Peyer's patch (tissue), 4 donors: ENCODE measurements around the gene KCNE2. TPM values are rescaled to one million over a fixed set of nuclear protein-coding genes. Genes with fewer than 3 reads are reported as not detected.
A peak's percentile ranks its signal among the peaks of the same experiment; 100 is the strongest.
"Not testable (repeated sequence)": the region's sequence is repeated elsewhere in the genome, so short reads cannot be mapped to it uniquely, and the experiment has no call there.

ENCODE experiments used
- DNase-seq, 3 donors: peaks; one replicate each; pipeline ENCODE4 v3.0.0-alpha.2; 2017 to 2019
- H3K27ac ChIP-seq, 4 donors: fragments of 200-600 bp; sonication (generic); one replicate each; pipeline ENCODE4 v1.5.1; 2016 to 2019
- H3K27me3 ChIP-seq, 2 donors: fragments of 200-600 bp; sonication (generic); one replicate each; pipeline ENCODE4 v1.5.1; 2019
- H3K36me3 ChIP-seq, 3 donors: fragments of 200-600 bp; sonication (generic); one replicate each; pipeline ENCODE4 v1.5.1; 2016 to 2019
- H3K4me1 ChIP-seq, 4 donors: fragments of 200-600 bp; sonication (generic); one replicate each; pipeline ENCODE4 v1.5.1; 2016 to 2019
- H3K4me3 ChIP-seq, 4 donors: fragments of 200-600 bp; sonication (generic); 1 replicate in 3 of 4; 2 replicates in 1 of 4; pipeline ENCODE4 v1.5.1; 2016 to 2019; ENCODE audit warnings: mild to moderate bottlenecking in 1 of 4
- H3K9me3 ChIP-seq, 4 donors: fragments of 200-600 bp; sonication (generic); one replicate each; pipeline ENCODE4 v1.5.1; 2016 to 2019; ENCODE audit warnings: mild to moderate bottlenecking in 1 of 4
- POLR2A ChIP-seq, 2 donors: fragments of 450-650 bp; IDR thresholded peaks; one replicate each; pipeline ENCODE4 v1.5.1; 2017; ENCODE audit warnings: antibody characterized with exemption in 2 of 2, mild to moderate bottlenecking in 2 of 2, moderate library complexity in 2 of 2
- total RNA-seq, 4 donors: library from RNA; depleted of rRNA; stranded (reverse); fragments of >200 nt; gene quantifications; one replicate each; pipeline ENCODE4 v1.1.0, GENCODE V29; 2016
- TF ChIP-seq, protein P1 (sequence below), 6 experiments: fragments of 450-650 bp in 4 of 6; fragments of 200-600 bp in 2 of 6; sonication (generic) in 1 of 6; IDR thresholded peaks; one replicate each; pipeline ENCODE4 v1.5.1; 2017 to 2019; ENCODE audit warnings: antibody characterized with exemption in 6 of 6, mild to moderate bottlenecking in 3 of 6, moderate library complexity in 1 of 6

KCNE2 gene
- total RNA-seq, 4 donors from 2014 or later = not detected

DNA sequence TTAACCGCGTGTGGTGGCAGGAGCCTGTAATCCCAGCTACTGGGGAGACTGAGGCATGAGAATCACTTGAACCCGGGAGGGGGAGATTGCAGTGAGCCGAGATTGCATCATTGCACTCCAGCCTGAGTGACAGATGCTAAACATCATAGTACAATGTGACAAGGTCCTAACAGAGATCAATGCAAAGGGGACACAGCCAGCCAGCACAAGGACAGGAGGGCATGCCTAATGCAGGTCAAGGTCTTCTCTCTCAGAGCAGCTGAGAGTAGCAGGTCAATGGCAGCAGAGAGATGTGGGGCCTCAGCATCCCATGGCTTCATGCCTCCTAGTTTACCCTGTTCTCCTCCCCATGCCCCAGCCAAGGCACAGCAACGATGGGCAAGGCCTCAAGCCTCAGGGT lies 8.5 kb downstream of the KCNE2 start:
- Histone ChIP-seq H3K9me3 (no peaks in the 10 kb centered on the region), H3K27ac (no peak overlapping the region), H3K4me3 (no peak overlapping the region), H3K27me3 (no peaks in the 10 kb centered on the region), H3K4me1 (no peaks in the 10 kb centered on the region), H3K36me3 (no peaks in the 10 kb centered on the region)
- DNase-seq = peak in 1 of 3 donors; percentile 25
- TF ChIP-seq, protein P1, sequence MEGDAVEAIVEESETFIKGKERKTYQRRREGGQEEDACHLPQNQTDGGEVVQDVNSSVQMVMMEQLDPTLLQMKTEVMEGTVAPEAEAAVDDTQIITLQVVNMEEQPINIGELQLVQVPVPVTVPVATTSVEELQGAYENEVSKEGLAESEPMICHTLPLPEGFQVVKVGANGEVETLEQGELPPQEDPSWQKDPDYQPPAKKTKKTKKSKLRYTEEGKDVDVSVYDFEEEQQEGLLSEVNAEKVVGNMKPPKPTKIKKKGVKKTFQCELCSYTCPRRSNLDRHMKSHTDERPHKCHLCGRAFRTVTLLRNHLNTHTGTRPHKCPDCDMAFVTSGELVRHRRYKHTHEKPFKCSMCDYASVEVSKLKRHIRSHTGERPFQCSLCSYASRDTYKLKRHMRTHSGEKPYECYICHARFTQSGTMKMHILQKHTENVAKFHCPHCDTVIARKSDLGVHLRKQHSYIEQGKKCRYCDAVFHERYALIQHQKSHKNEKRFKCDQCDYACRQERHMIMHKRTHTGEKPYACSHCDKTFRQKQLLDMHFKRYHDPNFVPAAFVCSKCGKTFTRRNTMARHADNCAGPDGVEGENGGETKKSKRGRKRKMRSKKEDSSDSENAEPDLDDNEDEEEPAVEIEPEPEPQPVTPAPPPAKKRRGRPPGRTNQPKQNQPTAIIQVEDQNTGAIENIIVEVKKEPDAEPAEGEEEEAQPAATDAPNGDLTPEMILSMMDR (IDR thresholded peaks at IDR 0.05) = no peak
- TF ChIP-seq POLR2A (IDR thresholded peaks at IDR 0.05) = no peak

DNA sequence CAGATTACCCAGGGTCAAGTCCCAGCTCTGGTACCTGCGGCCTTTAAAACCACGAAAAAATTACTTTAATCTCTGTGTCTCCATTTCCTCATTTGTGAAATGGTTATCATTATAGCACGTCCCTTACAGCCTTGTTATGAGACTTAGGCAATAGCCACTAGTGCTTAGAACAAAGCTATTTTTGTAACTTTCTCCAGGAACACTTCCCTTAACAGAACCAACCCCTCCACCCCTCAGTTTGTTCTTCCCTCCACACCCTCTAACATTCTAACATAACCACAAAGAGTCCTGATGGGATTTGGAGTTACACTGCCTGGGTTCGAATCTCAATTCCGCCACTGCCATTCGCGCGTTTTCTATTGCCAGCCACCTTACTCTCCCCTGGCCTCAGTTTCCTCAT lies 10.7 kb downstream of the KCNE2 start:
- not testable (repeated sequence) for H3K4me1 ChIP-seq, H3K36me3 ChIP-seq, H3K9me3 ChIP-seq, H3K27me3 ChIP-seq, DNase-seq, H3K27ac ChIP-seq, H3K4me3 ChIP-seq

DNA sequence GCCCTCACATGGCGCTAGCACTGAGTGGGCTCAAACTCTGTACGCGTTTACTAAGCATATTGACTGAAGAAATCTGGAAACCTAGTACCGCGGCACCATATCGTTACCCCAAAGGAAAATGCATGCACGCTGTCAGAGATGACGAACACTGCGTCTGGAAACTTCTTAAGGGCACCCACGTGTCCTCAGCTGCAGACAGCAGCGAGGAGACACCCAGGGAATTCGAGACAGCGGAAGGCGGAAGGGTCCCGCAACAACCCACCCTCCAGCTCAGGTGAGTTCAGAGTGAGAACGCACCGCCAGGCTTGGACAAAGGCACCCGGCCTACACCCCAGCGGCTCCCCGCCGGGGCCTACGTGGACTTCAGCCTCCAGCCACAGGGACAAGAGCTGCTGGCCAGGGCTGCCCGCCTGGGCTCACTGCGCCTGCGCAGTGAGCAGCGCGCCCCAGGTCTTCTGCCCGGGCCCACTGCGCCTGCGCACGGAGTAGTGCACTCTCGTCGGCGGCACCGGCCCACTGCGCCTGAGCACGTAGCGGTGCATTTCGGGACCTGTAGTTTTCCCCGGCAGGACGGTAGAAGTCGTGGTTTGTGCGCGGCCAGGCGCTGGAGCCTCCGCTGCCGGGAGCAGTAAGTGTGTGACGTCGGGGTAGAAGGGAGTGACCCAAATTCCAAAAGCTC lies 11.3 kb downstream of the KCNE2 start, which contains the start of gene SMIM11:
SMIM11 (plus strand) TSS at position 568 of the 679 bp plus-strand sequence. CDS start 3,998 bp downstream, outside the sequence.
- not testable (repeated sequence) for H3K4me1 ChIP-seq, DNase-seq, H3K36me3 ChIP-seq, H3K4me3 ChIP-seq, H3K9me3 ChIP-seq, H3K27me3 ChIP-seq, H3K27ac ChIP-seq

GRCh38 chr21:34375619-34375972 lies 11.8 kb downstream of the KCNE2 start:
- not testable (repeated sequence) for H3K36me3 ChIP-seq, H3K27me3 ChIP-seq, H3K9me3 ChIP-seq, DNase-seq, H3K4me3 ChIP-seq, H3K27ac ChIP-seq, H3K4me1 ChIP-seq

- H3K36me3 ChIP-seq = not testable (repeated sequence)
Observed at GRCh38 chr21:34383138-34383537, 19.3 kb downstream of the KCNE2 start.

GRCh38 chr21:34383724-34384415 lies 20.1 kb downstream of the KCNE2 start:
- not testable (repeated sequence) for H3K4me1 ChIP-seq, H3K9me3 ChIP-seq, DNase-seq, H3K4me3 ChIP-seq, H3K27ac ChIP-seq, H3K27me3 ChIP-seq, H3K36me3 ChIP-seq

More at GRCh38 chr21:34383138-34383537, 19.3 kb downstream of the KCNE2 start:
- not testable (repeated sequence) for DNase-seq, H3K4me1 ChIP-seq, H3K4me3 ChIP-seq, H3K9me3 ChIP-seq, H3K27me3 ChIP-seq, H3K27ac ChIP-seq

GRCh38 chr21:34400522-34400921 lies 36.7 kb downstream of the KCNE2 start:
- not testable (repeated sequence) for H3K9me3 ChIP-seq, DNase-seq, H3K4me3 ChIP-seq, H3K4me1 ChIP-seq, H3K27ac ChIP-seq, H3K36me3 ChIP-seq, H3K27me3 ChIP-seq

- H3K36me3 ChIP-seq, H3K9me3 ChIP-seq, DNase-seq, H3K27ac ChIP-seq, H3K4me3 ChIP-seq, H3K4me1 ChIP-seq, H3K27me3 ChIP-seq: not testable (repeated sequence)
Observed at GRCh38 chr21:34404742-34405141, 40.9 kb downstream of the KCNE2 start.

DNA sequence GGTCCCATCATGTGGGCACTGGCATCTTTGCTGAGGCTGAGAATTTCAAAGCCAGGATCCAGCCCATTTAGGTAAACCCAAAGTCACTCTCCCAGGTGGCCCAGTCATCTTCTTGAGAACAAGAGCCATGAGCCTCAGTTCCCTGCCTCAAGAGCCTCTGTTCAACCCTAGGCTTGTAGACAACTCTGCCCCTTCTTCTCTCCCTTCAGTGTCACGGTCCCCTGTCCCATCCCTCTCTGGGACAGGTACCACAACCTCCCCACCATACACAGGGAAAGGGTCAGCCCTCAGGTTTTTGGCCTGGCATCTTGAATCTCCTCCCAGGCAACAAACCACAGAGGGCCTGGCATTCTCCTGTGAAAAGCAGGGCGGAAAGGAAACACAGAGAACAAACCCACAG lies 41.9 kb downstream of the KCNE2 start:
- not testable (repeated sequence) for DNase-seq, H3K27ac ChIP-seq, H3K36me3 ChIP-seq, H3K9me3 ChIP-seq, H3K4me3 ChIP-seq, H3K4me1 ChIP-seq, H3K27me3 ChIP-seq

- H3K4me1 ChIP-seq = not testable (repeated sequence)
Observed at GRCh38 chr21:34406102-34406501, 42.3 kb downstream of the KCNE2 start.

GRCh38 chr21:34406676-34407075 lies 42.9 kb downstream of the KCNE2 start:
- not testable (repeated sequence) for H3K27ac ChIP-seq, H3K4me1 ChIP-seq, H3K9me3 ChIP-seq, H3K4me3 ChIP-seq, H3K36me3 ChIP-seq, H3K27me3 ChIP-seq, DNase-seq

More at GRCh38 chr21:34406102-34406501, 42.3 kb downstream of the KCNE2 start:
- not testable (repeated sequence) for H3K4me3 ChIP-seq, H3K36me3 ChIP-seq, DNase-seq, H3K27ac ChIP-seq, H3K9me3 ChIP-seq, H3K27me3 ChIP-seq

DNA sequence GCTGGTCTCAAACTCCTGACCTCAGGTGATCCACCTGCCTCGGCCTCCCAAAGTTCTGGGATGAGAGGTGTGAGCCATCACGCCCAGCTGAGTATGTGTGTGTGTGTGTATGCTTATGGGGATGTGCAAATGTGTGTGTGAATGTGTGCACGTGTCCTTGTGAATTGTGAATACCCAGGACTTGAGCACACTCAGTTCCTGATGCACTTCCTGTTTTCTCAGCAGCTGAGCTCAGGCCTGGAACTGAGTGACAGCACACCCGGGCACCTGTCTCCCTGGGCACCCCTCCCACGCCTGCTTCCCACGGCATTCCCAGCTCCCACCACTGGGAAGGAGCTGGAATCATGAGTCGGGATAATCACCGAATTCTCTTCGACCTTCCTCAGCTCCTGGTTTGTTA lies 43.5 kb downstream of the KCNE2 start:
- H3K27ac ChIP-seq, H3K4me1 ChIP-seq, H3K36me3 ChIP-seq, H3K27me3 ChIP-seq, H3K4me3 ChIP-seq, DNase-seq, H3K9me3 ChIP-seq: not testable (repeated sequence)

- not testable (repeated sequence) for H3K27me3 ChIP-seq, H3K36me3 ChIP-seq, H3K4me3 ChIP-seq, DNase-seq, H3K27ac ChIP-seq, H3K4me1 ChIP-seq, H3K9me3 ChIP-seq
Observed at GRCh38 chr21:34417448-34418077, 53.8 kb downstream of the KCNE2 start.
